Activated effector memory CD4-positive, alpha-beta T cell treated with Interleukin-2 at 50 U/mL for 16 hours (primary cell): ENCODE results near the gene ZNF3.

Experiments
- DNase-seq: peaks from one replicate; pipeline ENCODE4 v3.0.0-alpha.2; 2020

Gene ZNF3

GRCh38 chr7:100087055-100087750 is 5.7 kb upstream of the ZNF3 start:
- no peak for DNase-seq

GRCh38 chr7:100085515-100085914 is 4.0 kb upstream of the ZNF3 start:
- no peak for DNase-seq

- no peak for DNase-seq
Measured at GRCh38 chr7:100082978-100083377, 1.5 kb upstream of the ZNF3 start.

GRCh38 chr7:100080907-100081534 is 502 bp downstream of the ZNF3 start:
- no peak for DNase-seq

- no peak for DNase-seq
Measured at GRCh38 chr7:100079024-100079560, 2.4 kb downstream of the ZNF3 start.

GRCh38 chr7:100077205-100077604 is 4.3 kb downstream of the ZNF3 start:
- no peak for DNase-seq

- no peak for DNase-seq
Measured at GRCh38 chr7:100075418-100075817, 6.1 kb downstream of the ZNF3 start.

GRCh38 chr7:100074841-100075240 is 6.7 kb downstream of the ZNF3 start:
- no peak for DNase-seq

- DNase-seq: no peak
Measured at GRCh38 chr7:100072462-100072861, 9.1 kb downstream of the ZNF3 start.

- no peak for DNase-seq
Measured at GRCh38 chr7:100071018-100071723, 10.4 kb downstream of the ZNF3 start.

- no peak for DNase-seq
Measured at GRCh38 chr7:100069991-100070390, 11.5 kb downstream of the ZNF3 start.

- DNase-seq: no peak
Measured at GRCh38 chr7:100066953-100067352, 14.6 kb downstream of the ZNF3 start.

- no peak for DNase-seq
Measured at GRCh38 chr7:100065452-100066186, 15.9 kb downstream of the ZNF3 start.

- DNase-seq: no peak
Measured at GRCh38 chr7:100064162-100064561, 17.4 kb downstream of the ZNF3 start.

- no peak for DNase-seq
Measured at GRCh38 chr7:100063376-100063775, 18.1 kb downstream of the ZNF3 start.

GRCh38 chr7:100061518-100062193 is 19.9 kb downstream of the ZNF3 start:
- DNase-seq: no peak

GRCh38 chr7:100059251-100059739 is 22.2 kb downstream of the ZNF3 start:
- no peak for DNase-seq

GRCh38 chr7:100057006-100057405 is 24.5 kb downstream of the ZNF3 start:
- no peak for DNase-seq

GRCh38 chr7:100053215-100053614 is 28.3 kb downstream of the ZNF3 start:
- no peak for DNase-seq

GRCh38 chr7:100051611-100052010 is 29.9 kb downstream of the ZNF3 start:
- DNase-seq: no peak

GRCh38 chr7:100049441-100050291 is 31.9 kb downstream of the ZNF3 start, which contains the start of gene ZSCAN21:
Gene ZSCAN21, plus strand, starts transcription at chr7:100049774. Its CDS starts 7,233 bp downstream, at chr7:100057007.
- peak; percentile 72 for DNase-seq
